Hepatocyte (in vitro differentiated cells): ENCODE results near the gene DLX6. TPM values are rescaled to one million over a fixed set of nuclear protein-coding genes. Genes with fewer than 3 reads are reported as not detected.
A peak's percentile ranks its signal among the peaks of the same experiment; 100 is the strongest.

Experiments used
- DNase-seq: peaks from one replicate; pipeline ENCODE4 v3.0.0-alpha.2; 2016; ENCODE audit warnings: low spot score
- H2AFZ ChIP-seq: fragments of 200-600 bp; sonication (generic); 2 replicates; pipeline ENCODE4 v1.6.0; 2016; ENCODE audit warnings: antibody characterized with exemption, mild to moderate bottlenecking
- H3K27ac ChIP-seq: fragments of 200-600 bp; sonication (generic); 2 replicates; pipeline ENCODE4 v1.5.1; 2016; ENCODE audit warnings: mild to moderate bottlenecking
- H3K27me3 ChIP-seq: fragments of 200-600 bp; sonication (generic); 2 replicates; pipeline ENCODE4 v1.6.1; 2016
- H3K36me3 ChIP-seq: fragments of 200-600 bp; sonication (generic); replicated peaks from 2 replicates; pipeline ENCODE4 v1.5.1; 2016; ENCODE audit warnings: low read depth; ENCODE audit not compliant: insufficient read depth
- H3K4me1 ChIP-seq: fragments of 200-600 bp; sonication (generic); 2 replicates; pipeline ENCODE4 v1.5.1; 2016; ENCODE audit warnings: mild to moderate bottlenecking, moderate library complexity; ENCODE audit not compliant: insufficient read depth
- H3K4me2 ChIP-seq: fragments of 200-600 bp; sonication (generic); 2 replicates; pipeline ENCODE4 v1.6.0; 2016
- H3K4me3 ChIP-seq: fragments of 200-600 bp; sonication (generic); 2 replicates; pipeline ENCODE4 v1.5.1; 2016; ENCODE audit warnings: mild to moderate bottlenecking
- H3K79me2 ChIP-seq: fragments of 200-600 bp; sonication (generic); 2 replicates; pipeline ENCODE4 v1.6.0; 2017; ENCODE audit warnings: mild to moderate bottlenecking
- H3K9me2 ChIP-seq: fragments of 200-600 bp; sonication (generic); replicated peaks from 2 replicates; pipeline ENCODE4 v1.6.0; 2017; ENCODE audit warnings: mild to moderate bottlenecking; ENCODE audit not compliant: insufficient read depth
- H3K9me3 ChIP-seq: fragments of 200-600 bp; sonication (generic); 2 replicates; pipeline ENCODE4 v1.5.1; 2016; ENCODE audit warnings: low read depth, mild to moderate bottlenecking
- H4K20me1 ChIP-seq: fragments of 200-600 bp; sonication (generic); 2 replicates; pipeline ENCODE4 v1.6.0; 2016; ENCODE audit warnings: mild to moderate bottlenecking; ENCODE audit not compliant: insufficient read depth, poor library complexity, severe bottlenecking
- CTCF ChIP-seq: fragments of 200-600 bp; sonication (generic); IDR thresholded peaks from 2 replicates; pipeline ENCODE4 v1.5.1; 2016; ENCODE audit warnings: antibody characterized with exemption, mild to moderate bottlenecking; ENCODE audit not compliant: poor library complexity
- EZH2 ChIP-seq: fragments of 200-600 bp; sonication (generic); IDR thresholded peaks from 2 replicates; pipeline ENCODE4 v1.6.1; 2016; ENCODE audit warnings: antibody characterized with exemption, mild to moderate bottlenecking, borderline replicate concordance
- EZH2phosphoT487 ChIP-seq: fragments of 200-600 bp; sonication (generic); IDR thresholded peaks from one replicate; pipeline ENCODE4 v1.6.1; 2018; ENCODE audit warnings: antibody characterized with exemption, mild to moderate bottlenecking, low read depth, moderate library complexity; ENCODE audit not compliant: unreplicated experiment, severe bottlenecking
- WGBS: methylation state at CpG from one replicate; pipeline ENCODE4 v1.1.6; 2016; ENCODE audit warnings: low lambda C conversion rate; ENCODE audit errors: missing lambda C conversion rate; 5-methylcytosine and 5-hydroxymethylcytosine counted together
- polyA plus RNA-seq: library from polyadenylated mRNA; unstranded; fragments of >200 nt; fragmentation: Nextera tagmentation; extraction: Ambion mirVana; gene quantifications from 2 replicates; pipeline ENCODE4 v1.2.1, GENCODE V29; 2016
- total RNA-seq: library from RNA; depleted of rRNA; stranded (reverse); fragments of >200 nt; gene quantifications from 2 replicates; pipeline ENCODE4 v1.2.3, GENCODE V29; 2014

The DLX6 gene
- total and polyA plus RNA-seq, 2 experiments from 2014 or later: 1.9 to 3.5 TPM

- H3K9me3 ChIP-seq: no peaks in the 10 kb centered on the region
- H3K9me2 ChIP-seq: no peaks in the 10 kb centered on the region
- H3K27me3 ChIP-seq: peaks cover 95% of the 10 kb centered on the region
- no peak overlapping the region for H2AFZ ChIP-seq
- H4K20me1 ChIP-seq: no peaks in the 10 kb centered on the region
- peak overlapping the region; percentile 24 for H3K4me3 ChIP-seq
- H3K36me3 ChIP-seq: no peaks in the 10 kb centered on the region
- no peak for DNase-seq
- H3K4me1 ChIP-seq: peaks cover 23% of the 10 kb centered on the region
- 5% methylated on average over 34 of the region's 35 CpGs for WGBS
- peak overlapping the region; percentile 95 for H3K27ac ChIP-seq
- TF ChIP-seq EZH2phosphoT487 (no peak), EZH2 (peak; percentile 74)
- peak overlapping the region; percentile 72 for H3K4me2 ChIP-seq
- peaks cover 48% of the 10 kb centered on the region for H3K79me2 ChIP-seq
These were observed 17.3 kb downstream of the DLX6 start for GRCh38 chr7:97022491-97023306.

- peaks cover 23% of the 10 kb centered on the region for H3K4me1 ChIP-seq
- peaks cover 78% of the 10 kb centered on the region for H3K27me3 ChIP-seq
- peak; percentile 73 for DNase-seq
- peaks cover 40% of the 10 kb centered on the region for H3K79me2 ChIP-seq
- no peaks in the 10 kb centered on the region for H3K36me3 ChIP-seq
- peak within 1 kb of the TSS; percentile 53 for H3K4me3 ChIP-seq
- TF ChIP-seq EZH2 (peak; percentile 40), EZH2phosphoT487 (peak; percentile 45), CTCF (no peak)
- peak within 1 kb of the TSS; percentile 95 for H3K27ac ChIP-seq
- peak within 1 kb of the TSS; percentile 46 for H2AFZ ChIP-seq
- no peaks in the 10 kb centered on the region for H3K9me2 ChIP-seq
- no peaks in the 10 kb centered on the region for H4K20me1 ChIP-seq
- H3K4me2 ChIP-seq: peak within 1 kb of the TSS; percentile 72
- under 1% methylated on average over 57 of the region's 60 CpGs for WGBS
- H3K9me3 ChIP-seq: no peaks in the 10 kb centered on the region
These were observed 19.1 kb downstream of the DLX6 start, which contains the start of gene DLX5 for GRCh38 chr7:97024209-97025129. Gene DLX5 (minus strand): TSS chr7:97024831. CDS start chr7:97024623, 208 bp downstream.

GRCh38 chr7:97025130-97025499, 19.8 kb downstream of the DLX6 start:
- peak overlapping the region; percentile 7 for H2AFZ ChIP-seq
- H3K9me3 ChIP-seq: no peaks in the 10 kb centered on the region
- peak overlapping the region; percentile 95 for H3K27ac ChIP-seq
- H3K4me1 ChIP-seq: peaks cover 23% of the 10 kb centered on the region
- H3K9me2 ChIP-seq: no peaks in the 10 kb centered on the region
- WGBS: 5% methylated on average over 8 of the region's 8 CpGs
- H3K36me3 ChIP-seq: no peaks in the 10 kb centered on the region
- H3K79me2 ChIP-seq: peaks cover 36% of the 10 kb centered on the region
- H3K4me3 ChIP-seq: peak overlapping the region; percentile 53
- no peak for DNase-seq
- no peaks in the 10 kb centered on the region for H4K20me1 ChIP-seq
- TF ChIP-seq EZH2phosphoT487 (no peak), EZH2 (no peak), CTCF (no peak)
- H3K4me2 ChIP-seq: peak overlapping the region; percentile 72
- peaks cover 75% of the 10 kb centered on the region for H3K27me3 ChIP-seq
